Activated naive CD4-positive, alpha-beta T cell treated with anti-CD3 and anti-CD28 coated beads, Interleukin-2, amount 50 U/mL, for 72 hours (primary cell): ENCODE results near the gene HCN1. TPM values are rescaled to one million over a fixed set of nuclear protein-coding genes. Genes with fewer than 3 reads are reported as not detected.

Experiments
- ATAC-seq, 2 donors: fragments of 150-1000 bp; cut with Tn5 transposase; 2 replicates each; pipeline ENCODE4 v1.10.0; 2021; ENCODE audit warnings: mild to moderate bottlenecking in 2 of 2, moderate library complexity in 2 of 2
- DNase-seq, 2 donors: peaks; one replicate each; pipeline ENCODE4 v3.0.0; 2021 to 2022; ENCODE audit warnings: low spot score in 2 of 2
- H3K27ac Mint-ChIP-seq, 2 donors: one replicate each; pipeline ENCODE4 v1.8.0; 2022; ENCODE audit warnings: mild to moderate bottlenecking in 2 of 2, mixed read lengths in 2 of 2
- H3K36me3 Mint-ChIP-seq, 2 donors: one replicate each; pipeline ENCODE4 v1.8.0; 2022; ENCODE audit warnings: mixed read lengths in 2 of 2
- H3K9me3 Mint-ChIP-seq, 2 donors: one replicate each; pipeline ENCODE4 v1.8.0; 2022; ENCODE audit warnings: mixed read lengths in 2 of 2
- total RNA-seq, 2 donors: library from RNA; stranded (reverse); gene quantifications; one replicate each; pipeline ENCODE4 v1.2.3, GENCODE V29; 2022

The HCN1 gene
- total RNA-seq = not detected

GRCh38 chr5:45696206-45696836, at the start of gene HCN1:
TSS of gene HCN1 (minus strand) at chr5:45696380.
- Mint-ChIP-seq H3K36me3 (peaks cover 18 to 23% of the 10 kb centered on the region in 2 donors), H3K27ac (no peak within 1 kb of the TSS), H3K9me3 (peaks cover 12 to 26% of the 10 kb centered on the region in 2 donors)
- ATAC-seq = peak; percentile 36 to 89
- peak in 1 of 2 donors; percentile 61 for DNase-seq

GRCh38 chr5:45741110-45741509, 44.9 kb upstream of the HCN1 start:
- Mint-ChIP-seq H3K36me3 (peaks cover 3 to 10% of the 10 kb centered on the region in 2 donors), H3K9me3 (peaks cover 26 to 27% of the 10 kb centered on the region in 2 donors), H3K27ac (no peak overlapping the region)
- ATAC-seq (no peak), DNase-seq (no peak)

- H3K9me3 Mint-ChIP-seq = peaks cover 19 to 24% of the 10 kb centered on the region in 2 donors
- no peak for ATAC-seq
Measured at GRCh38 chr5:45737153-45737552, 41.0 kb upstream of the HCN1 start.

GRCh38 chr5:45725537-45725936, 29.4 kb upstream of the HCN1 start:
- Mint-ChIP-seq H3K27ac (no peak overlapping the region), H3K9me3 (peaks cover 35 to 36% of the 10 kb centered on the region in 2 donors), H3K36me3 (peaks cover 0 to 4% of the 10 kb centered on the region in 2 donors)
- DNase-seq = no peak
- ATAC-seq = no peak

More at GRCh38 chr5:45737153-45737552, 41.0 kb upstream of the HCN1 start:
- H3K36me3 Mint-ChIP-seq = peaks cover 0 to 7% of the 10 kb centered on the region in 2 donors
- no peak overlapping the region for H3K27ac Mint-ChIP-seq
- no peak for DNase-seq

- peaks cover 18 to 23% of the 10 kb centered on the region in 2 donors for H3K36me3 Mint-ChIP-seq
- ATAC-seq (no peak), DNase-seq (no peak)
- H3K27ac Mint-ChIP-seq = no peak overlapping the region
- peaks cover 12 to 26% of the 10 kb centered on the region in 2 donors for H3K9me3 Mint-ChIP-seq
Measured at GRCh38 chr5:45697201-45697600, 1.0 kb upstream of the HCN1 start.

GRCh38 chr5:45695804-45696156, 400 bp downstream of the HCN1 start:
- Mint-ChIP-seq H3K9me3 (peaks cover 12 to 26% of the 10 kb centered on the region in 2 donors), H3K27ac (no peak overlapping the region), H3K36me3 (peaks cover 18 to 23% of the 10 kb centered on the region in 2 donors)
- ATAC-seq (no peak), DNase-seq (no peak)

GRCh38 chr5:45694971-45695803, 993 bp downstream of the HCN1 start:
- Mint-ChIP-seq H3K36me3 (peaks cover 18 to 23% of the 10 kb centered on the region in 2 donors), H3K9me3 (peaks cover 12 to 26% of the 10 kb centered on the region in 2 donors), H3K27ac (no peak overlapping the region)
- no peak for DNase-seq
- no peak for ATAC-seq

- peaks cover 16 to 27% of the 10 kb centered on the region in 2 donors for H3K9me3 Mint-ChIP-seq
- no peak overlapping the region for H3K27ac Mint-ChIP-seq
- peaks cover 18 to 23% of the 10 kb centered on the region in 2 donors for H3K36me3 Mint-ChIP-seq
- DNase-seq (no peak), ATAC-seq (no peak)
Measured at GRCh38 chr5:45694255-45694814, 1.8 kb downstream of the HCN1 start.

GRCh38 chr5:45692481-45692880, 3.7 kb downstream of the HCN1 start:
- Mint-ChIP-seq H3K36me3 (peaks cover 18 to 22% of the 10 kb centered on the region in 2 donors), H3K9me3 (peaks cover 13 to 25% of the 10 kb centered on the region in 2 donors), H3K27ac (no peak overlapping the region)
- DNase-seq = no peak
- no peak for ATAC-seq

- ATAC-seq = no peak
- Mint-ChIP-seq H3K9me3 (peaks cover 13 to 17% of the 10 kb centered on the region in 2 donors), H3K36me3 (peaks cover 13 to 14% of the 10 kb centered on the region in 2 donors), H3K27ac (no peak overlapping the region)
- no peak for DNase-seq
Measured at GRCh38 chr5:45691656-45692055, 4.5 kb downstream of the HCN1 start.

- H3K27ac Mint-ChIP-seq = no peak overlapping the region
- no peak for ATAC-seq
- H3K36me3 Mint-ChIP-seq = no peaks in the 10 kb centered on the region
- peaks cover 4 to 6% of the 10 kb centered on the region in 2 donors for H3K9me3 Mint-ChIP-seq
- DNase-seq = no peak
Measured at GRCh38 chr5:45687701-45688100, 8.5 kb downstream of the HCN1 start.

GRCh38 chr5:45686620-45687019, 9.6 kb downstream of the HCN1 start:
- Mint-ChIP-seq H3K36me3 (no peaks in the 10 kb centered on the region), H3K9me3 (peaks cover 3 to 4% of the 10 kb centered on the region in 2 donors), H3K27ac (no peak overlapping the region)
- DNase-seq (no peak), ATAC-seq (no peak)

GRCh38 chr5:45684118-45684517, 12.1 kb downstream of the HCN1 start:
- ATAC-seq (no peak), DNase-seq (no peak)
- no peaks in the 10 kb centered on the region for H3K36me3 Mint-ChIP-seq
- no peak overlapping the region for H3K27ac Mint-ChIP-seq
- H3K9me3 Mint-ChIP-seq = peaks cover 5 to 7% of the 10 kb centered on the region in 2 donors

- Mint-ChIP-seq H3K9me3 (peaks cover 18 to 19% of the 10 kb centered on the region in 2 donors), H3K36me3 (no peaks in the 10 kb centered on the region), H3K27ac (no peak overlapping the region)
- no peak for DNase-seq
- no peak for ATAC-seq
Measured at GRCh38 chr5:45680950-45681349, 15.2 kb downstream of the HCN1 start.

GRCh38 chr5:45677524-45677923, 18.7 kb downstream of the HCN1 start:
- ATAC-seq = no peak
- no peak overlapping the region for H3K27ac Mint-ChIP-seq
- peaks cover 19 to 20% of the 10 kb centered on the region in 2 donors for H3K9me3 Mint-ChIP-seq
- no peaks in the 10 kb centered on the region for H3K36me3 Mint-ChIP-seq
- no peak for DNase-seq

- ATAC-seq = no peak
- no peak overlapping the region for H3K27ac Mint-ChIP-seq
- DNase-seq = no peak
- peaks cover 19 to 22% of the 10 kb centered on the region in 2 donors for H3K9me3 Mint-ChIP-seq
- H3K36me3 Mint-ChIP-seq = no peaks in the 10 kb centered on the region
Measured at GRCh38 chr5:45672271-45672670, 23.9 kb downstream of the HCN1 start.

- no peak for ATAC-seq
- no peaks in the 10 kb centered on the region for H3K36me3 Mint-ChIP-seq
- no peak overlapping the region for H3K27ac Mint-ChIP-seq
- H3K9me3 Mint-ChIP-seq = peaks cover 10 to 30% of the 10 kb centered on the region in 2 donors
- DNase-seq = no peak
Measured at GRCh38 chr5:45648744-45649143, 47.4 kb downstream of the HCN1 start.
